ENCODE measurements around the gene NEB. TPM values are rescaled to one million over a fixed set of nuclear protein-coding genes. Genes with fewer than 3 reads are reported as not detected.

Gene NEB
- total and polyA plus RNA-seq, 2 donors (not counting 1 experiment from before 2014, with no cell fraction given), result 3.6 to 4.6 TPM

GRCh38 chr2:151651274-151651673 is 83.0 kb downstream of the NEB start:
- Mint-ChIP-seq H3K27ac (no peak overlapping the region), H3K9me3 (ENCODE audit: insufficient read depth) (peaks cover 2% of the 10 kb centered on the region), H3K27me3 (no peaks in the 10 kb centered on the region), H3K4me1 (no peaks in the 10 kb centered on the region), H3K4me3 (no peak overlapping the region)
- H3K4me2 ChIP-seq (replicated peaks; ENCODE audit: low read depth, low read length, poor library complexity, severe bottlenecking), result no peak overlapping the region
- no peaks in the 10 kb centered on the region for H4K20me1 ChIP-seq (ENCODE audit: control insufficient read depth, insufficient read depth, low read length, poor library complexity, severe bottlenecking)
- ChIA-PET CTCF (interaction anchor here (0.7 to 2.1 kb wide), 2 partner anchors 9 to 65 kb away, joined by 3 to 5 read pairs; no protein-coding TSS in a partner anchor), POLR2A (no interaction called here)
- ATAC-seq (ENCODE audit: low read depth), result no peak
- no peak overlapping the region for H2AFZ ChIP-seq (ENCODE audit: insufficient read depth, low read depth, low read length, poor library complexity, severe bottlenecking)
- peaks cover 0 to 6% (median 4%) of the 10 kb centered on the region in 3 donors for H3K9me3 ChIP-seq (ENCODE audit: control extremely low read depth in 1 of 3, control insufficient read depth in 2 of 3, insufficient read depth in 1 of 3, low read length in 2 of 3)
- no peak overlapping the region for H3K27ac ChIP-seq (ENCODE audit: low read length in 2 of 2)
- intact Hi-C loops (cut with micrococcal nuclease), result no loop called here
- H3K27me3 ChIP-seq (replicated peaks in 1 of 4; ENCODE audit: control extremely low read depth in 1 of 4, control insufficient read depth in 3 of 4, insufficient read depth in 4 of 4, low read length in 3 of 4), result no peaks in the 10 kb centered on the region
- no peak overlapping the region for H3K9ac ChIP-seq (ENCODE audit: low read length)
- TF ChIP-seq CTCF (IDR thresholded peaks at IDR 0.05) (no peak), EZH2 (IDR thresholded peaks at IDR 0.05; ENCODE audit: borderline replicate concordance, insufficient read depth, low read depth, low read length, poor library complexity, severe bottlenecking) (no peak)
- no CpG with 5 or more reads among the region's 3 CpGs for WGBS (ENCODE audit: insufficient coverage)
- H3K36me3 ChIP-seq (replicated peaks in 1 of 2; ENCODE audit: control extremely low read depth in 1 of 2, control insufficient read depth in 1 of 2, extremely low read depth in 1 of 2, insufficient read depth in 2 of 2, low read length in 1 of 2), result no peaks in the 10 kb centered on the region
- H3K4me3 ChIP-seq (ENCODE audit: control extremely low read depth in 1 of 5, extremely low read depth in 1 of 5, insufficient read depth in 1 of 5, low read depth in 2 of 5, low read length in 4 of 5), result no peak overlapping the region
- no peak for DNase-seq
- H3K79me2 ChIP-seq (ENCODE audit: control insufficient read depth, insufficient read depth, low read length), result no peaks in the 10 kb centered on the region
- H3K4me1 ChIP-seq (ENCODE audit: control insufficient read depth in 2 of 2, insufficient read depth in 2 of 2, low read length in 2 of 2), result no peaks in the 10 kb centered on the region

- no peak overlapping the region for H2AFZ ChIP-seq (ENCODE audit: insufficient read depth, low read depth, low read length, poor library complexity, severe bottlenecking)
- no peak for DNase-seq
- no peaks in the 10 kb centered on the region for H3K4me1 Mint-ChIP-seq
- peaks cover 0 to 6% (median 4%) of the 10 kb centered on the region in 3 donors for H3K9me3 ChIP-seq (ENCODE audit: control extremely low read depth in 1 of 3, control insufficient read depth in 2 of 3, insufficient read depth in 1 of 3, low read length in 2 of 3)
- H3K9ac ChIP-seq (ENCODE audit: low read length), result no peak overlapping the region
- no peaks in the 10 kb centered on the region for H3K36me3 ChIP-seq (replicated peaks in 1 of 2; ENCODE audit: control extremely low read depth in 1 of 2, control insufficient read depth in 1 of 2, extremely low read depth in 1 of 2, insufficient read depth in 2 of 2, low read length in 1 of 2)
- no peak overlapping the region for H3K4me3 Mint-ChIP-seq
- no peak overlapping the region for H3K4me2 ChIP-seq (replicated peaks; ENCODE audit: low read depth, low read length, poor library complexity, severe bottlenecking)
- TF ChIP-seq EZH2 (IDR thresholded peaks at IDR 0.05; ENCODE audit: borderline replicate concordance, insufficient read depth, low read depth, low read length, poor library complexity, severe bottlenecking) (no peak), CTCF (IDR thresholded peaks at IDR 0.05) (no peak)
- CTCF ChIA-PET, result interaction anchor here (0.9 to 2.1 kb wide), 3 partner anchors 11 to 143 kb away, joined by 3 to 5 read pairs (median 3); no protein-coding TSS in a partner anchor
- intact Hi-C loops (cut with micrococcal nuclease), result no loop called here
- H3K4me1 ChIP-seq (ENCODE audit: control insufficient read depth in 2 of 2, insufficient read depth in 2 of 2, low read length in 2 of 2), result no peaks in the 10 kb centered on the region
- H3K79me2 ChIP-seq (ENCODE audit: control insufficient read depth, insufficient read depth, low read length), result no peaks in the 10 kb centered on the region
- WGBS (ENCODE audit: insufficient coverage), result 90% methylated on average over 3 of the region's 3 CpGs
- no peaks in the 10 kb centered on the region for H3K27me3 ChIP-seq (replicated peaks in 1 of 4; ENCODE audit: control extremely low read depth in 1 of 4, control insufficient read depth in 3 of 4, insufficient read depth in 4 of 4, low read length in 3 of 4)
- no peaks in the 10 kb centered on the region for H4K20me1 ChIP-seq (ENCODE audit: control insufficient read depth, insufficient read depth, low read length, poor library complexity, severe bottlenecking)
- no peak overlapping the region for H3K27ac ChIP-seq (ENCODE audit: low read length in 2 of 2)
- no peaks in the 10 kb centered on the region for H3K27me3 Mint-ChIP-seq
- H3K9me3 Mint-ChIP-seq (ENCODE audit: insufficient read depth), result peaks cover 2% of the 10 kb centered on the region
- ATAC-seq (ENCODE audit: low read depth), result no peak
- H3K27ac Mint-ChIP-seq, result no peak overlapping the region
- POLR2A ChIA-PET, result no interaction called here
- no peak overlapping the region for H3K4me3 ChIP-seq (ENCODE audit: control extremely low read depth in 1 of 5, extremely low read depth in 1 of 5, insufficient read depth in 1 of 5, low read depth in 2 of 5, low read length in 4 of 5)
Measured at GRCh38 chr2:151650456-151650855, 83.8 kb downstream of the NEB start.
